A549 (cell line): ENCODE results near the gene TBC1D8.

Experiments used
- EHMT2 ChIP-seq: fragments of 200-600 bp; sonication (generic); IDR thresholded peaks from 2 replicates; pipeline ENCODE4 v1.6.1; 2016; ENCODE audit warnings: antibody characterized with exemption, low read depth, mild to moderate bottlenecking, moderate library complexity
- JUN ChIP-seq, 2 experiments: fragments of >200 bp; sonication (Bioruptor Twin); formaldehyde crosslinking; IDR thresholded peaks; 2 replicates in 1 of 2; 3 replicates in 1 of 2; pipeline ENCODE4 v1.6.1; 2016 to 2017
- JUNB ChIP-seq: fragments of >200 bp; sonication (Bioruptor Twin); formaldehyde crosslinking; IDR thresholded peaks from 2 replicates; pipeline ENCODE4 v1.6.1; 2016
- KDM1A ChIP-seq: fragments of 200-600 bp; sonication (generic); IDR thresholded peaks from 2 replicates; pipeline ENCODE4 v1.6.1; 2016; ENCODE audit warnings: low read depth, mild to moderate bottlenecking
- PHF8 ChIP-seq: fragments of 200-600 bp; sonication (generic); IDR thresholded peaks from 2 replicates; pipeline ENCODE4 v1.6.1; 2016; ENCODE audit warnings: low read depth, mild to moderate bottlenecking, antibody characterized with exemption, moderate library complexity, borderline replicate concordance
- POLR2A ChIP-seq: IDR thresholded peaks from 2 replicates; pipeline ENCODE4 v1.6.1; 2012; ENCODE audit warnings: mild to moderate bottlenecking, low read length
- RAD21 ChIP-seq, 2 experiments: fragments of >200 bp in 1 of 2; sonication (Bioruptor Twin) in 1 of 2; formaldehyde crosslinking in 1 of 2; IDR thresholded peaks in 1 of 2; conservative IDR thresholded peaks in 1 of 2; 2 replicates in 1 of 2; 3 replicates in 1 of 2; pipeline ENCODE4 v1.6.1; 2012 to 2018; ENCODE audit warnings: inconsistent platforms in 1 of 2
- RCOR1 ChIP-seq: fragments of 150-350 bp; IDR thresholded peaks from 2 replicates; pipeline ENCODE4 v1.6.1; 2014; ENCODE audit warnings: antibody characterized with exemption, low read length, low read depth
- SMC3 ChIP-seq: fragments of >200 bp; sonication (Bioruptor Twin); formaldehyde crosslinking; IDR thresholded peaks from 3 replicates; pipeline ENCODE4 v1.6.1; 2018; ENCODE audit warnings: inconsistent platforms
- ZC3H11A ChIP-seq: fragments of 450-650 bp; IDR thresholded peaks from 2 replicates; pipeline ENCODE4 v1.6.1; 2014; ENCODE audit warnings: antibody characterized with exemption, mild to moderate bottlenecking
- TF ChIP-seq, protein P1 (sequence below): fragments of >200 bp; sonication (Bioruptor Twin); formaldehyde crosslinking; IDR thresholded peaks from 3 replicates; pipeline ENCODE4 v1.5.1; 2016
- TF ChIP-seq, protein P2 (sequence below): IDR thresholded peaks from 2 replicates; pipeline ENCODE4 v1.6.1; 2012

DNA sequence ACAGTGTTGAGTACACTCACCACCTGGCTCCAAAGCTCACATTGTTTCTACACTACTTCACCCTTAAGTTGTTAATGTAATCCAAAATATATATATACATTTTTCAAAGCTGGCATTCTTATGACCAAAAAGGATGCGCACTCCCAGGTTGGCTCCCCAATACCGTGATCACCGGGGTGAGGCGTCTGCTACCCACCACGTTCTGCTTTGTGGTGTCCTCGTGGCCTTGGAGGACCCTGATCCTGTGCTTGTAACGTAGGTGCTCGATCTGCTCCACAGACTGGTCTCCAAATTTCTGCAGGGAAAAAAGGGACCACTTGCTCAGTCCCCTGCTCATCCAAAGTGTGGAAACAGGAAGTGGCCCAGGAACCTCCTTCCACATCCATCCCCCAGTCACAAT, 123.3 kb downstream of the TBC1D8 start:
- TF ChIP-seq EHMT2 = no peak
- TF ChIP-seq SMC3 = no peak
- TF ChIP-seq RCOR1 = no peak
- TF ChIP-seq, protein P1, sequence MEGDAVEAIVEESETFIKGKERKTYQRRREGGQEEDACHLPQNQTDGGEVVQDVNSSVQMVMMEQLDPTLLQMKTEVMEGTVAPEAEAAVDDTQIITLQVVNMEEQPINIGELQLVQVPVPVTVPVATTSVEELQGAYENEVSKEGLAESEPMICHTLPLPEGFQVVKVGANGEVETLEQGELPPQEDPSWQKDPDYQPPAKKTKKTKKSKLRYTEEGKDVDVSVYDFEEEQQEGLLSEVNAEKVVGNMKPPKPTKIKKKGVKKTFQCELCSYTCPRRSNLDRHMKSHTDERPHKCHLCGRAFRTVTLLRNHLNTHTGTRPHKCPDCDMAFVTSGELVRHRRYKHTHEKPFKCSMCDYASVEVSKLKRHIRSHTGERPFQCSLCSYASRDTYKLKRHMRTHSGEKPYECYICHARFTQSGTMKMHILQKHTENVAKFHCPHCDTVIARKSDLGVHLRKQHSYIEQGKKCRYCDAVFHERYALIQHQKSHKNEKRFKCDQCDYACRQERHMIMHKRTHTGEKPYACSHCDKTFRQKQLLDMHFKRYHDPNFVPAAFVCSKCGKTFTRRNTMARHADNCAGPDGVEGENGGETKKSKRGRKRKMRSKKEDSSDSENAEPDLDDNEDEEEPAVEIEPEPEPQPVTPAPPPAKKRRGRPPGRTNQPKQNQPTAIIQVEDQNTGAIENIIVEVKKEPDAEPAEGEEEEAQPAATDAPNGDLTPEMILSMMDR = no peak
- TF ChIP-seq PHF8 = no peak
- no peak for TF ChIP-seq POLR2A
- no peak for TF ChIP-seq KDM1A
- no peak for TF ChIP-seq RAD21 (conservative IDR thresholded peaks at IDR 0.05 in 1 of 2, IDR thresholded peaks at IDR 0.05 in 1 of 2)
- TF ChIP-seq ZC3H11A = no peak
- no peak for TF ChIP-seq JUNB
- TF ChIP-seq, protein P2, sequence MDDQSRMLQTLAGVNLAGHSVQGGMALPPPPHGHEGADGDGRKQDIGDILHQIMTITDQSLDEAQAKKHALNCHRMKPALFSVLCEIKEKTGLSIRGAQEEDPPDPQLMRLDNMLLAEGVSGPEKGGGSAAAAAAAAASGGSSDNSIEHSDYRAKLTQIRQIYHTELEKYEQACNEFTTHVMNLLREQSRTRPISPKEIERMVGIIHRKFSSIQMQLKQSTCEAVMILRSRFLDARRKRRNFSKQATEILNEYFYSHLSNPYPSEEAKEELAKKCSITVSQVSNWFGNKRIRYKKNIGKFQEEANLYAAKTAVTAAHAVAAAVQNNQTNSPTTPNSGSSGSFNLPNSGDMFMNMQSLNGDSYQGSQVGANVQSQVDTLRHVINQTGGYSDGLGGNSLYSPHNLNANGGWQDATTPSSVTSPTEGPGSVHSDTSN = no peak
- TF ChIP-seq JUN (IDR thresholded peaks at IDR 0.05) = no peak
